ELF-1 (cell line): ENCODE data around the gene TMEM147.

Experiments used
- DNase-seq: peaks from one replicate; pipeline ENCODE4 v3.0.0-alpha.2; 2016; ENCODE audit warnings: low read depth, low spot score

TMEM147 gene

DNA sequence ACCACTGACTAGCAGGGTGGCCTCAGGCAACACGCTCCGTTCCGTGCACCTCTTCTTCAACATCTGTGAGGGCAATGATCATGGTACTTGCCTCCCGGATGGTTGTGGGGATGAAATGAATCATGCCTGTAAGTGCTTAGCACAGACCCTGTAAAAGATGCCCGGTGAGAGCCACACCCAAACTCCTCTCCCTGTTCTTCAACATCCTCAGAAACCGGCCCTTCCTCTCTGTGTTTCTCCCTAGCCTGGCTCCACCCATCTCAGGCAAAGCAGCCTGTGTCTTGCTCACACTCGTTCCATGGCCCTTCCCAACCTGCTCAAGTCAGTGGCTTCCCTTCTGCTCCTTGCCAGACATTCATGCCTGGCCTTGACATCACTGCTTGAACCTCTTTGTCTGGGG, 26.1 kb upstream of the TMEM147 start:
- peak; percentile 15 for DNase-seq

DNA sequence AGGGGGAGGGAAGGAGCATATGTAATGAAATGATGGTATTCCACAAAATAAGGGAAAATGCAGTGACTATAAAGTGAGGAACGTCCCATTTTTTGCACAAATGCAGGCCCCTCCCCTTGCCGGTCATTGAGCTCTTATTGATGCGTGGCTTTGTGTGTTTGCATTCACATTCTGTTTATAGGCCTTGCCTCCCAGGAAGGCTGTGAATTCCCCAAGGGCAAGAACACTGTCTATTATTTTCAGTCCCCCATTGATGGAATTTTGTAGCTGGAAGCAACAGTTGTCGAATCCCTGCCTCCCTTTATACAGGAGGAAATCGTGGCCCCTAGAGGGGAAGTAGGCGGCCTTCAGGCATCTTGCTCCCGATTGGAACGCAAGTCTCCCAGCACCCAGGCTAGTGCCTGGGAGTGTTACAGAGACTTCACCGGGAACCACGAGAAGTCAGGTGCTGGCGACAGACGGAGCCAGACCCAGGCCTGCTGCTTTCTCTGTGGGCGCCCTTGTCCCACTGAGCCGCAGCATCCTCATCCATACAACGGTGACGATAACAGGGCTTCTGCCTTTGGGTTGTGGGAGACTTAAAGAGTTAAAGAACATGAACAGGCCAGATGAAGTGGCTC, 24.2 kb upstream of the TMEM147 start:
- peak; percentile 56 for DNase-seq

DNA sequence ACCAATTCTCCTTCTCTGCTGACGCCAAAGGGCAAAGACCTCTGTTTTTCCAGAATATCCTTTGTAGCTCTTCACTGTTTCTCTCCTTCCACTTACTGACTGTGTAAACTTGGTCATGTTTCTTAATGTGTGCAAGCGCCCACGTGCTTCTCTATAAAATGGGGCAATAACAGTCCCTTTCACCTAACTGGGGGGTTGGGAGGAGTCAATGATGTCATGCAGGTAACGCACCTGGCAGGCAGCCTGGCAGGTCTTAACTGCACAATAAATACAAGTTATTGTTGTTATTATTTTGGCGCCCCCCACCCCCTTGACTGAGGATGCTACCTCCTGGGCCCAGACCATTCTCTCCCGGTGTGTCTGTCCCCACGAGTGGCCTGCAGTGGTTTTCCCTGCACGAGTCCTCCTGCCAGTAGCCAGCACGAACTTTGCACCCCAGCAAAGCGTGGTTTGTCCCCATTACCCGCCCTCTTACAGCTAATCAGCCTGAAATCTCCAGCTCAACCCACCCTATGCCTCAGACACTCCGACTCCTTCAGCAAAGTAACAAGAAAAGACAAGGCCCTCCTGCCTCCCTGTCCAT, 22.6 kb upstream of the TMEM147 start:
- no peak for DNase-seq

DNA sequence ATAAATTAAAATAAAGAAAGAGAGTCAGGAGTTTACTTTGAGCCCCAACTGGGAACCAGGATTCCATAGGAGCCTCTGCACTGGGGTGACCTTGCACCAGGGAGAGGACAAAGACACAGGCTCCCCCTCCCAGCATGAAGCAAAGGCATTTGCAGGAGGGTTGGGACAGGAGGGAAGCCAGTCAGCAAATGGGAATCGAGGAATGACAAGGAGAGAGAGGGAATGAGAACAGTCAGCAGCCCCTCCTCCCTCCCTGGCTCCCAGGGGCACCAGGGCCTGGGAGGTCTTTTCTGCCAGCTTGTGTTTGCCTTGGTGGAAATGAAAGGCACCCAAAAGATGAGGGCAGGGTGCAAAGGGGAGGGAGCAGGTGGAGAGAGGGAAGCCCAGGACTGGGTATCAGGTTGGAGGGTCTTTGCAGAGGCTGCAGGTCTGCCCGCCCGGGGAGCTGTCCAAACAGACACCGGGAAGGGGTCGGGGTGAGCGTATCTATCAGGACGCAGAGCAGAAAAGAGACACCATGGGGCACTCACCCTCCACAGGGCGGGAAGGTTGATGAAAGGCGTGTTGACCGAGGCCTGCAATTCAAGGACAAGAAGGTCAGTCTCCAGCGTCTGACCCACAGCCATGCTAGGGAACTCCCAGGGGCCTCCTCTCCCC, 21.1 kb upstream of the TMEM147 start:
- peak; percentile 56 for DNase-seq

DNA sequence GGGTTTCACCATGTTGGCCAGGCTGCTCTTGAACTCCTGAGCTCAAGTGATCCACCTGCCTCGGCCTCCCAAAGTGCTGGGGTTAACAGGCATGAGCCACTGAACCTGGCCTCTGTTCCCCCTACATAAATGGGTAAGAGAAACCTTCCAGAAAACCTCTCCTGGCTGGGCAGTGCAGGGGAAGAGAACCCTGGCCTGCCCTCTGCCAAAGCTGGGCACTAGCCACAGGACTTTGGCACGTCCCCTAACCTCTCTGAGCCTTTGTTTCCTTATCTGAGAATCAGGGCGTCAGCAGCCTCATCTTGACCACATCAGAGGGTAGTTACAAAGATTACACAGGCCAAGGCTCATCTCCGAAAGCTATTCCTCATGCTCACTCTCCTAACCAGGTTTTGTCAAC, 19.6 kb upstream of the TMEM147 start:
- DNase-seq, result no peak

DNA sequence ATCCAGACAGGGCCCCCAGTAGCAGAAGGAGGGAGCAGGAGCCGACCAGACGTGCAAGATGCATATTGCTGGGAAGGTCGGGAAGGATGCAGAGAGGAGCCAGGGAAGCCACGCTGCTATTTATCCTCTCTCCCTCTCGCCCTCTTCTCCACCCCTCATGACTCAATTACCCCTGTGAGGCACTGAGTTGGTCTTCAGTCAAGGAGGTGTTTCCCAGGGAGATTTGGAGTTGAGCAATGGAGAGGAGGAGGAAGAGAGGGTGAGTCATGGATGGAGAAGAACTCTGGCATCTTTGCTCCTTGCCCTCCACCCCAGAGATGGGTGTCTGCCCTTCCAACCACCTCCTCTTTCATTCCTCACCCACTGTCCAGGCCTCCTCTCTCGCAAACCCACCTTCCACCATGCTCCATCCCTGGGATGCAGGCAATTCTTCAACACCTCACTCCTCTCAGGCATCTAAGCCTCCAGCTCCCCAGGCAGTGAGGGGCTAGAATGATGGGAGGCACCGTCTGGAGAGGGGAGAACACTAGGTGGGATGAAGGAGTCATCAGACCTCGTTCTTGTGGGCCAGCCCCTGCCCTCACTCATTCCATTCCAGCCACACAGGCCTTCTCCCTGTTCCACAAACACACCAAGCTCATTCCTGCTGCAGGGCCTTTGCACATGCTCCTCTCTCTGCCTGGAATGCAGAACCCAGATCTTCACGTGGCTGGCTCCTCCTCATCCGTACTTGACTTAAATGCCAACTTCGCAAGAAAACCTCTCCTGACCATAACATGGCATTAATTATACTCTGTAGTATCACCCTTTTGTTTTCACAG, 17.0 kb upstream of the TMEM147 start, which contains the start of gene SBSN:
SBSN (minus strand) TSS at position 94 of the 821 bp plus-strand sequence; CDS start at position 64, 30 bp downstream.
- no peak for DNase-seq

DNA sequence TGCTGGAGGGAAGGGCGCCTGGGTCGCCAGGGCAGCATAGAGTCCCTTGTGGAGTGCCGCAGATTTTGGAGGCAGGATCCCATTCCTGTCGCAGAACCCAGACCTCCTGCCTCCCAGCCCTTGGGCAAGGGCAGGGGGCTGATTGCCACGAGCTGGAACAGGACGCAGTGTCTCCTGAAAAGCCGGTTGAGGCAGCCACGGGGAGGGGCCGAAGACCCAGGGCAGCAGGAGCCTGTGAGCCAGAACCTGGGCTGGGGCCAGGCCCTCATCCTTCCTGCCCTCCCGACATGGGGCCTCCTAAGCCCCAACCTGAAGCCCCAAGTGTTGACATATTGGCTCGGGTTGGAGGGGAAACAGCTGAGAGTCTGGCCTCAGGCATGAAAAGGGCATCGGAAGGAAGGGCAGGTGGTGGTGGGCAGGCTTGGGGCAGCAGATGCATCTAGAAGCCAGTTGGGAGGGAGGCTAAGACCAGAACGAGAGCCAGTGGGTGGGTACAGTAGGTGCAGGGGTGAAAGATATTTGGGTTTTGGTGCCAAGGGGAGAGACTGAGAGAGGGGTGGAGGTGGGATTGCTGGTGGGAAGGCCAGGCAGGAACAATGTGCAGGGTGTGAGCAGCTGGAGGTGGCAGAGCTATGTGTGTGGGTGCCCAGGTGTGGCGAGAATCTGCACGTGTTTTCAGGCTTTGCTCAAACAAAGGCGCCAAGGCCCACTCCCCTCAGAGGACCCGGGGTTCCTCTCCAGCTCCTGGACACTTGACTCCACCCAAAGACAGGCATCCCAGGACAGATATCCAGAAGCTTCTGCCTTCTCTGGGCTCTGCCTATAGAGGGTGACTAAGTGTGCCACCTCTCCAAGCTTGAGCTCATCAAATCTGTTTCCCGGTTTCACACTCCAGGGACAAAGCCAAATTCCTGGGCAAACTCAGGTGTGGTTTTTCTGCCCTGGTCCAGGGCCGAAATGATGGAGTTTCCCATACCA, 15.9 kb upstream of the TMEM147 start:
- peak; percentile 41 for DNase-seq

DNA sequence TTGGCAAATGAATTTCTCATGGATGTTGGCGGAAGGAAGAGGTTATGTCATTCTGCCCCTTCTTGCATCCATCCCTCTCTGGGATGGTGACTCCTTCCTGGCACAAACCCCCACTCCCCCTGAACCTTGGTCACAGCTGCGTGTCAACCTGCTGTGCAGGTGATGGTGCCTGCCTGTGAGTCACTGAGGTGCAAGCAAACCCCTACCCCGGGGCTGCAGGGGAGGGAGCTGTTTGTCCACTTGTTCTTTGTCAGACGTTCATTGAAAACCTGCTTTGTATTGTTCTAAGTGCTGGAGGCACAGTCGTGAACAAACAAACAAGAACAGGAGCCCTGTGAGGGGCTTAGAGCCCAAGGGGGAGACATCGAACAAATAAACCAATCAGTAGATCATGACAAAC, 14.1 kb upstream of the TMEM147 start:
- peak; percentile 67 for DNase-seq

DNA sequence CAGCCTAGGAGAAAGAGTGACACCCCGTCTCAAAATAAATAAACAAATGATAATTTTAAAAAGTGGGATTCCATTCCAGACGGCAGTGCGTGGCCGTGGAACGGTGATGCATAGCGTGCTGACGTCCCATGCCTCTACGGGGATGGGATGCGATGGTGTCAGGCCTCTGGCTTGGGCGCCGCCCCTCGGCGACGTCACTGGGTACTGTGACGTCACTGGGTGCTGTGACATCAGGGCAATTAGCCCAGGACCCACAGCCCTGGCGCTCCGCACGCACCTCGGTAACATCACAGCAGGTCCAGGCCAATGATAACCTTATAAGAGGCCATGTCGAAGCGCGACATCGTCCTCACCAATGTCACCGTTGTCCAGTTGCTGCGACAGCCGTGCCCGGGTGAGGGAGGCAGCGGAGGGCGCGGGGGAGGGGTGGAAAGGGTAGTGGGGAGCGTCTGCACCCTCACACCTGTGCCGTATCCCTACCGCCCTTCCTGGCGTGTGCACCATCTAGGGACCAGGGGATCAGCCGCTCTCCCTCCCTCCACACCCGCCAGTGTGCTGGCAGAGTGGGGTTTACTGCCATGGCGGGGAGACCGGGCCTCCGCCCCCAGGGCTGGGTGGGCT, 12.1 kb upstream of the TMEM147 start, which contains the start of gene GAPDHS:
GAPDHS (plus strand) TSS at position 256 of the 621 bp plus-strand sequence; CDS start at position 328, 72 bp downstream.
- no peak for DNase-seq

DNA sequence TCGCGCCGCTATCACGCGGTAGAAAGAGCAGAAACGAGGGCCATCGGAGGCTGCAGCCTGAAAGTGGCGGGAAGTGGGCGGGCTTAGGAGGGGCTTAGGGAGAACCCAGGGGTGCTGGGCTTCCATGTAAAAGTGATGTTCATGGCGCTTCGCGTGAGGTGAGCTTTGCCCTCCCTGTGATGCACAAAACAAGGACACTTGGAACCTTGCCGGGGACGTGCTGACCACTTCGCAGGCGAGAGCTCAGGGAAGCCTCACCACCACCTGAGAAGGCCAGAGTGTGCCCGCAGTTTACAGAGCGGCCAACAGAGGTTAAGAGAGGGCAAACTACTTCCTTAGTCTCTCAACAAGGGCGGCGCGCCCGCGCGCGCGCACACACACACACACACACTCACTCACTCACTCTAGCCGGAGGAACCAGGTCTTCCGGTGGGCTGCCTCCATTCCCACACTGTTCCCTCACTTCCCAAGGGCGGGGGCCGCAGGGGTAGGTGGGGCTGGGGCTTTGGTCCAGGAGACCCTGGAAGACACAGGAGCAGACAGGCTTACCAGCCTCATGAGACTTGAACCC, 11.5 kb upstream of the TMEM147 start:
- peak; percentile 67 for DNase-seq

DNA sequence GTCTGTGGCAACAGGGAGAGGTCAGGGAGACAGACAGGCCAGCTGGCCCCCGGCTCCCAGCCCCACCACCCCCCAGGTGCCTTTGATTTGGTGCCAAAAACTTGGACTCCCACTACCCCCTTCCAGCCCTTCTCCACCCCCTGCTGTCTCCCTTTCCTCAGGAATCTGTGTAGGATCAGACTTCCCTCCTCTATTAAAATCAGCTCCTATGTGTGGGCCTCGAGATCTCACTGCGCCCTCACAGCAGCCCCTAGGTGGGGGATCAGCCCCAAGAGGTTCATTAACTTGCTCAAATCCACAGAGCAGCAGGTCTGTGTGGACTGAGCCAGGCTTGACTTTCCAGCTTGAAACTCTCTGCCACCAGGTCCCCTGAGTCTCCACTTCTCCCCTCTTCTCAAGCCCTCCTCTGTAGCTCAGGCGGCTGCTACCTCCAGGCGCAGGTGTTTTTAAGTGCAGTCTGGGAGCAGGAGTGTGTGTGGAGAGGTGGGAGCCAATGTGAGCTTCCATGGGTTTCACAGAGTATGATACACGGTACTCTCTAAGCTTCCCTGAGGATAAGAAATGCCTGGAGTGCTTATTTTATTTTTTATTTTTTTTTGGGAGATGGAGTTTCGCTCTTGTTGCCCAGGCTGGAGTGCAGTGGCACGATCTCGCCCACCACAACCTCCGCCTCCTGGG, 10.5 kb upstream of the TMEM147 start:
- no peak for DNase-seq

DNA sequence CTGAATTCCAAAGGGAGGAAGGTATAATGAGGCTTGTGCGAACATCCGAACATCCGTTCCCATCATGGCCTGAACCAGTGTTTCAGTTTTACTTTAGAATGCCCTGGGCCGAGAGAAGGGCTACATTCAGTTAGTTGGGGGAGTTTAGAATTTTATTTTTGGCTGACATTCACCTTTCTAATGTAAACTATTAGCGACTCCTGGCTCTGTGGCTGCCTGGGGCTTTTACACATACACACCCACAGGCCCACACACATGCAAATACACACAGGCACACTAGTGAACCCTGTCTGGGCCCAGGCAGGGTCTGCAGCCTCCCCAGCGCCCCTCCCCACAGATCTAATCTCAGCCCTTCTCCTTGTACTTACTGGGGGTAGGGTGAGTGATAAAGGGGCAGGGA, 6.1 kb upstream of the TMEM147 start:
- no peak for DNase-seq

DNA sequence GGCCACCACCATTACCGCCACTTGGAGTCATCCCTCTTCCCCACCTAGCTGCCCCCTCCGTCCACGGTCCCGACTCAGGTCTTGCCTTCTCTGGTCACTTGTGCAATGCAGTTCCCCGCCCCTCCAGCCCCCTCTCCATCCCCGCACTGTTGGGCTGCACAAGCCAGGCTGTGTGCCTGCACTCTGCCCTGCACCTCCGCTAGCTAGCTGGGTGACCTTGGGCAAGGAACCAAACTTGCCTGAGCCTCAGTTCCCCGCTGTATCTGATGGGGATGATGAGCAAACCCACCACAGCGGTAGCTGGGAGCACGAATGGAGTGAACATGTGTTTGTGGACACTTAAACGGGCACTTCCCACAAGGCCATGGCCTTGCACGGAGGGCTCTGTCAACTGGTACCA, 5.6 kb upstream of the TMEM147 start:
- no peak for DNase-seq

DNA sequence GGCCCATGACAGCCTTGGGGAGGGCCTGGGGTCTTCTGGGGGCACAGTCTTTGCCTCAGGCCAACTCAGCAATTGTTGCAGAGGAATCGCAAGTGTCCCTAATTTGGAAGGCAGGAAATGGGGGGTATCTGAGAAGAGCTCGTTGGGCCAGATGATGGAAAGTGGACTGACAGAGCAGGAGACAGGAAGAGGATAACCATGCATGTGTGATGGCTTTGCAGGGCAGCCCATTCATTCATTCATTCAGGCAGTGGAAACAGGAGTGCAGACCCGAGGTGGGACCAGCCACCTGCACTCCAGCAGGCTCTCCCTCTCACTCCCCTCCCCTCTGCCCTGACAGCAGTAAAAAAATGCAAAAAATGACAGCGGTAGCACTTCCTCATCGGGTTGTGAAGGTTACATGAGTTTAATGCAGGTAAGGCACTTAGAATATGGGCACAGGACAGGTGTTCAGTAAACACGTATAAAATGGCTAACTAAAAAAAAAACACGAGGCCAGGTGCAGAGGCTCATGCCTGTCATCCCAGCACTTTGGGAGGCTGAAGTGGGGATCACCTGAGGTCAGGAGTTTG, 5.0 kb upstream of the TMEM147 start:
- DNase-seq, result no peak

DNA sequence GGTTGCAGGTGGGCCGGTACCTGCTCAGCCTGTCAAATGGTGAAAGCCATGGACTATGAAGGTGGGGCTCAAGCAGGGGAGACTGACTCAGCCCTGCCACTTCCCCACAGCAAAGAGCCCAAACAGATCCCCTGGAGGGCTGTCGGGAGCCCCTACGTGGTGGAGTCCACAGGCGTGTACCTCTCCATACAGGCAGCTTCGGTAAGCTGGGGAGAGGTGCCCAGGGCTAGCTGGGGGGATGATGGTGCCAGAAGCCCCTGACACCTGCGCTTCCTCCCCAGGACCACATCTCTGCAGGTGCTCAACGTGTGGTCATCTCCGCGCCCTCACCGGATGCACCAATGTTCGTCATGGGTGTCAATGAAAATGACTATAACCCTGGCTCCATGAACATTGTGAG, 3.2 kb upstream of the TMEM147 start:
- no peak for DNase-seq

DNA sequence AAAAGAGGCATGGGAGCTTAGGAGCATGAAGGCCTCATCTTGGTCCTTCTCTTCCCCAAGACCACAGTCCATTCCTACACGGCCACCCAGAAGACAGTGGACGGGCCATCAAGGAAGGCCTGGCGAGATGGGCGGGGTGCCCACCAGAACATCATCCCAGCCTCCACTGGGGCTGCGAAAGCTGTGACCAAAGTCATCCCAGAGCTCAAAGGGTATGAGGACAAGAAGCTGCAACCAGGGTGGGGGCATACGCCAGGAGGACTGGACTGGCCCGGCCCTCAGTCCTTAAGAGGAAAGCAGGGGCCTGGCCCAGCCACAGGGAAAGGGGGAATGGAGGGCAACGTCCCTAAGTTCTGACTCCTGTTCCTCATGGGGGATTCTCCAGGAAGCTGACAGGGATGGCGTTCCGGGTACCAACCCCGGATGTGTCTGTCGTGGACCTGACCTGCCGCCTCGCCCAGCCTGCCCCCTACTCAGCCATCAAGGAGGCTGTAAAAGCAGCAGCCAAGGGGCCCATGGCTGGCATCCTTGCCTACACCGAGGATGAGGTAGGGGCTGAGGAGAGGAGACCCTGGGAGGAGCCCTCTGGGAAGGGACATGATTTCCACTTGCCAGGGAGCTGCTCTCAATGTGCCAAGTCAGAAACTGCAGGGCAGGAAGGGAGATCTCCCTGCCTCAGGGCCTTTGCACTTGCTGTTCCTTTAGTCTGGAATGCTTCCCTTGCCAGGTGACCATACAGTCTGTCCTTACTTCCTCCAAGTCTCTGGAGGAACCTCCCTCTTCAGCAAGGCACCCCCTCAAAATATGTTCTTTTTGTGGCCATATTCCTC, 1.9 kb upstream of the TMEM147 start:
- DNase-seq, result no peak

DNA sequence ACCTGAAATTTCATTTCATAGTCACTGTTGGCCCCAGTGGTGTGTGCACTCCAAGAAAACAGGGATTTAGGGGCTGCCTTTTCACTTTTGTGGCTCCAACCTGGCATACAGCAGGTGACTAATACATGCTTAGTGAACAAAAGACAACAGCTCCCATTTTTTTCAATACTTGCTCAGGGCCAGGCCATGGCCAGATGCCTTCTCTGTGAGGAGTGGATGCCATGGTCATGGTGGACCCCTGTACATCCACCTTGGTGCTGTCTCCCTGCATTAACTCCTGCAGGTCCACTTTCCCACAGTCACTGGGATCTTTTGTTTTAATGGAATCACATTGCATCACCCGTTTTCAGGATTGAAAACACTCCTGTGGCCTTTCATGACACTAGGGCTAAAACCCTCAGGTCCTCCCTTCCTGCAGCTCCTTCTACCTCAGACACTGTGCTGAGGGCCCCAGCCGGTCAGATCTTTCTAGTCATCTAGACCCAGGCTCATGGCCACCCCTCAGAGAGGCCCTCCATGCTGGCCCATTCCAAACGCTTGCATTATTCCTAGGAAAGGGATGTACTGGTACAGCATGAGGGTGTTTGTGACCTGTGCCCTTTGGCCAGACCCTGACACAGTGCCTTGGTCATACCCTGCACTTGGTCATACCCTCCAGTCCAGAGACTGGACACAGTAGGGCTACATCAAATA, 1.2 kb upstream of the TMEM147 start:
- no peak for DNase-seq
